Panc1 (cell line): Measurements from ENCODE around the gene C1orf87. TPM values are rescaled to one million over a fixed set of nuclear protein-coding genes. Genes with fewer than 3 reads are reported as not detected.

ENCODE experiments used
- ATAC-seq: fragments of 200-7000 bp; cut with Tn5 transposase; 2 replicates; pipeline ENCODE4 v1.9.1; 2020; ENCODE audit warnings: mild to moderate bottlenecking, moderate library complexity
- BruUV-seq: library from RNA; stranded (reverse); fragments of 400-500 nt; replicated peaks from 2 replicates; lab custom pipeline; 2021; lab: Mats Ljungman, UMichigan
- CTCF ChIA-PET: fragments of 300-600 bp; sonication (Branson Sonifier 250); formaldehyde crosslinking; loops from one replicate; lab custom pipeline; 2022; ENCODE audit warnings: antibody characterized with exemption; lab: Charles Lee
- POLR2A ChIA-PET: fragments of 300-600 bp; sonication (Branson Sonifier 250); formaldehyde crosslinking; loops from one replicate; lab custom pipeline; 2022; ENCODE audit warnings: antibody characterized with exemption; lab: Charles Lee
- DNase-seq: peaks from one replicate; pipeline ENCODE4 v3.0.0-alpha.2; 2010; ENCODE audit warnings: low read depth, low spot score
- H3K27ac ChIP-seq: 2 replicates; pipeline ENCODE4 v1.5.1; 2011; ENCODE audit warnings: mild to moderate bottlenecking, low read length, inconsistent platforms
- H3K27me3 ChIP-seq: fragments of 200-500 bp; sonication (Bioruptor generic); 2 replicates; pipeline ENCODE4 v1.6.0; 2014; ENCODE audit warnings: low read length, inconsistent platforms; ENCODE audit not compliant: control insufficient read depth, insufficient read depth
- H3K36me3 ChIP-seq: fragments of 200-500 bp; sonication (Bioruptor generic); 2 replicates; pipeline ENCODE4 v1.5.1; 2014; ENCODE audit warnings: inconsistent platforms, mild to moderate bottlenecking, low read length, moderate library complexity; ENCODE audit not compliant: control insufficient read depth, insufficient read depth
- H3K4me1 ChIP-seq: 2 replicates; pipeline ENCODE4 v1.5.1; 2011; ENCODE audit warnings: inconsistent platforms, mild to moderate bottlenecking, low read length, moderate library complexity; ENCODE audit not compliant: control insufficient read depth, insufficient read depth
- H3K4me3 ChIP-seq, 2 experiments: 2 replicates each; pipeline ENCODE4 v1.5.1; 2011 to 2012; ENCODE audit warnings: low read depth in 2 of 2, low read length in 2 of 2, mild to moderate bottlenecking in 2 of 2, inconsistent platforms in 1 of 2, moderate library complexity in 1 of 2
- H3K9me3 ChIP-seq: fragments of 200-500 bp; sonication (Bioruptor generic); 2 replicates; pipeline ENCODE4 v1.5.1; 2014; ENCODE audit warnings: low read depth, mild to moderate bottlenecking, inconsistent platforms, low read length, moderate library complexity; ENCODE audit not compliant: control insufficient read depth, insufficient read depth
- CTCF ChIP-seq: fragments of 450-650 bp; IDR thresholded peaks from 2 replicates; pipeline ENCODE4 v1.5.1; 2017; ENCODE audit warnings: mild to moderate bottlenecking
- POLR2AphosphoS5 ChIP-seq: IDR thresholded peaks from 2 replicates; pipeline ENCODE4 v1.6.1; 2012; ENCODE audit warnings: mild to moderate bottlenecking, low read depth, low read length, moderate library complexity
- REST ChIP-seq, 2 experiments: IDR thresholded peaks; 2 replicates each; pipeline ENCODE4 v1.6.1; 2011 to 2012; ENCODE audit warnings: low read depth in 2 of 2, control low read depth in 1 of 2, low read length in 1 of 2, mild to moderate bottlenecking in 1 of 2, moderate library complexity in 1 of 2; ENCODE audit not compliant: insufficient read depth in 1 of 2
- SIN3A ChIP-seq: IDR thresholded peaks from 2 replicates; pipeline ENCODE4 v1.6.1; 2012; ENCODE audit warnings: low read depth, mild to moderate bottlenecking, low read length, moderate library complexity, borderline replicate concordance; ENCODE audit not compliant: insufficient read depth
- TCF7L2 ChIP-seq: IDR thresholded peaks from 2 replicates; pipeline ENCODE4 v1.6.1; 2011; ENCODE audit warnings: mild to moderate bottlenecking, low read depth, low read length, inconsistent platforms
- in situ Hi-C: cut with HindIII; loops from 2 replicates; pipeline ENCODE4 v1.10.0; 2016; ENCODE audit warnings: low sequenced_read_pairs, low pct_unique_long_range_greater_than_20kb
- intact Hi-C: fragments of 100-400 bp; cut with micrococcal nuclease; formaldehyde crosslinking; loops from one replicate; pipeline ENCODE4 v1.10.0; 2022; ENCODE audit not compliant: unreplicated experiment
- total RNA-seq: library from RNA; stranded (reverse); gene quantifications from one replicate; pipeline ENCODE4 v1.2.1, GENCODE V29; 2021; ENCODE audit not compliant: unreplicated experiment

C1orf87 gene
- total RNA-seq, 1 experiment from 2014 or later = not detected

- ChIA-PET CTCF (no interaction called here), POLR2A (no interaction called here)
- Histone ChIP-seq H3K9me3 (no peaks in the 10 kb centered on the region), H3K27ac (no peak overlapping the region), H3K27me3 (no peaks in the 10 kb centered on the region), H3K36me3 (no peaks in the 10 kb centered on the region), H3K4me3 (no peak overlapping the region), H3K4me1 (no peaks in the 10 kb centered on the region)
- intact Hi-C loops (no loop called here), in situ Hi-C loops (no loop called here)
- ATAC-seq (no peak), DNase-seq (no peak)
- no peak for TF ChIP-seq CTCF
- no peak for TF ChIP-seq TCF7L2
- TF ChIP-seq SIN3A = no peak
- TF ChIP-seq POLR2AphosphoS5 = no peak
- no peak for TF ChIP-seq REST (IDR thresholded peaks at IDR 0.05; ENCODE audit: insufficient read depth in 1 of 2, low read depth in 2 of 2, low read length in 1 of 2)
- no TSS peak for BruUV-seq
Observed at GRCh38 chr1:60041783-60042182, 31.8 kb downstream of the C1orf87 start.

GRCh38 chr1:60037669-60038068, 35.9 kb downstream of the C1orf87 start:
- ChIA-PET CTCF (no interaction called here), POLR2A (no interaction called here)
- Histone ChIP-seq H3K27ac (no peak overlapping the region), H3K36me3 (no peaks in the 10 kb centered on the region), H3K4me3 (no peak overlapping the region), H3K27me3 (no peaks in the 10 kb centered on the region), H3K9me3 (no peaks in the 10 kb centered on the region), H3K4me1 (no peaks in the 10 kb centered on the region)
- ATAC-seq (no peak), DNase-seq (no peak)
- BruUV-seq = no TSS peak
- in situ Hi-C loops = no loop called here
- intact Hi-C loops = no loop called here
- TF ChIP-seq TCF7L2 = no peak
- no peak for TF ChIP-seq SIN3A
- TF ChIP-seq POLR2AphosphoS5 = no peak
- no peak for TF ChIP-seq CTCF
- no peak for TF ChIP-seq REST (IDR thresholded peaks at IDR 0.05; ENCODE audit: insufficient read depth in 1 of 2, low read depth in 2 of 2, low read length in 1 of 2)
